ENCODE data around the gene PSPN.

The PSPN gene

DNA sequence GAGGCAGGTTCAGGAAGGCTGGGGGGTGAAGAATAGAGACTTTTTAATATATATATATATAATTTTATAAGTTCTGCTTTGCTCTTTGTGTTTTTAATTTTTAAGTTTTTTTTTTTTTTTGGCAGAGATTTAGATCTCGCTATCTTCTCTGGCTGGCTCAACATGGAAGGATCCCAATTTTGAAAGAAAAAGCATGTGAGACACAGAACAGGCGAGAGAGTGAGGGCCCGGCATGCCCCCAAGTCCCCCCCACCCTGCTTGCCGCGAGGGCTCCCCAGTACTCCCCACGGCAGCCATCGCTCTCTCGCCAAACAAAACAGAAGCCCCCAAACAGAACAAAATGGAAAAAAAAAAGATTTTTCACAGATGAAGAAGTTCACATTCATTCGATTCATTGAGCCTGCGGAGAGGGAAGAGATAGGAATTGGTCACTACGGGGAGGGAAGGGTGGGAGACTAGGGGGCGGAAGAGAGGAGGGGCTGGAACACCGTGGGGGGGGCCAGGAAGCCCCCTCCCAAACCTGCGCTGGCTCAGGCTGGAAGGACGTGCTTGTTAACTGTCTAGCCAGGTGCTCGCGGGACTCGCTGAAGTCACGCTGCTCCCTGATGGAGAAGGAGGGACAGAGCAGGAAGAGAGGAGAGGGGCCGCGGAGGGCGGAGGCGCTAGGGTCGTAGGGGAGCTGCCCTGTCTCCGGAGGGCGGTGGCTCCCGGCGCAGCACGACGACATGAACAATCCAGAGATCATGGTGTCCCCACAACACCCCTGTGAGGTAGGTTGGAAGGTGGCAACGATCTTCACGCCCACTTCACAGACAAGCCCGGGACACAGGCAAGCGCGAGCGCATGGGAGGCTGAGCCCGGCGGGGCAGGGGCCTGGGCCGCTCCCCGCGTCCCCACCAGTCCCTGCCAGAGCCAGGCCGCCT, 38.2 kb upstream of the PSPN start:
- no peak for DNase-seq (ENCODE audit: low read depth)
- no peak for TF ChIP-seq CTCF (conservative IDR thresholded peaks at IDR 0.05; ENCODE audit: control insufficient read depth, insufficient read depth, low read depth, low read length)
- no peak overlapping the region for H3K4me3 ChIP-seq (ENCODE audit: control insufficient read depth, low read depth, low read length)

DNA sequence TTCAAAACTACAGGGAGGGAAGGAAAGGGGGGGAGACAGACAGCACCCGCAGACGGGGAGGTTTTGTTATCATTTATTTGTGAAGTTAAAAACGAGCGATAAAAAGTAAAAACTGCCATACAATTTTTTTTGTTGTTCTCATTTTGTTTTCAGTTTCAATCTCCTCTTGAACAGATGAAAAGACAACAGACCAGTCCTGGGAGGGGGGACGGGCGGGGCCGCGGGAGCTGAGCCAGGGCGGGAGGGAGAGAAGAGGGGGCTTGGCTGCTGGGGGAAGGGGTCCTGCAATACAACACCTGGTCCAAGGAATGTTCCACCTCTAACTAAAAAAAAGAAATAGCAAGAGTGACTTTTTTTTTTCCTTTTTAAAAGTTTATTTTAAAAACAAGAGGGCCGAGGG, 37.6 kb upstream of the PSPN start:
- TF ChIP-seq CTCF (conservative IDR thresholded peaks at IDR 0.05; ENCODE audit: control insufficient read depth, insufficient read depth, low read depth, low read length): no peak
- DNase-seq (ENCODE audit: low read depth): no peak
- no peak overlapping the region for H3K4me3 ChIP-seq (ENCODE audit: control insufficient read depth, low read depth, low read length)

DNA sequence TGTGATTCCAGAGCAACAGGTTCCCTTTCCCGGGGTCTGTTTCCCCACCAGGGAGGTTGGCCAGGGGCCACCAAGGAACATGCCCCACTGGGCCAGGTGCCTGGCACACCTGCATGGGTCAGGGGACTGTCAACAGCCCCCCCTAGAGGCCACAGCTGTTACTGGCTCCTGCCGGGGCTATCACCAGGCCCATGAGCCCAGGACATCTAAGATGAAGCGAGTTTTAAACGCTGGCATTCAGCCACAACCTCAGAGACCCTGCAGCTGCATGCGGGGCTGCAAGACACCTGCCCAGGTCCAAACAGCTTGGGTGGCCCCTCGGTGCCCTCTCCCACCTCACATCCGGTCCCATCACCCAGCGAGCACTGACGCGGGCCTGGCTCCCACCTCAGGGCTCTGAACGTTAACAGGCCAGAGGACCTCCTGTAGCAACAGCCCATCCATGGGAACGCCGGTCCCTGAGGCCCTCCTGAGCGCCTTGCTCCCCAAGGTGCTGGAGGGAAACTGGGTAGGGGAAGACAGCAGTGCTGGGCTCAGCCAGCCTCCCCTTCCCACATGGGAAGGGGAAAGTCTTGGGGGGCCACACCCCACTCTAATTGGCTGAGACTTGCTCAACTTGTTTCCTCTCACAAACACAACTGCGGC, 36.8 kb upstream of the PSPN start:
- H3K4me3 ChIP-seq (ENCODE audit: control insufficient read depth, low read depth, low read length): no peak overlapping the region
- no peak for DNase-seq (ENCODE audit: low read depth)
- peak; percentile 55 for TF ChIP-seq CTCF (conservative IDR thresholded peaks at IDR 0.05; ENCODE audit: control insufficient read depth, insufficient read depth, low read depth, low read length)

DNA sequence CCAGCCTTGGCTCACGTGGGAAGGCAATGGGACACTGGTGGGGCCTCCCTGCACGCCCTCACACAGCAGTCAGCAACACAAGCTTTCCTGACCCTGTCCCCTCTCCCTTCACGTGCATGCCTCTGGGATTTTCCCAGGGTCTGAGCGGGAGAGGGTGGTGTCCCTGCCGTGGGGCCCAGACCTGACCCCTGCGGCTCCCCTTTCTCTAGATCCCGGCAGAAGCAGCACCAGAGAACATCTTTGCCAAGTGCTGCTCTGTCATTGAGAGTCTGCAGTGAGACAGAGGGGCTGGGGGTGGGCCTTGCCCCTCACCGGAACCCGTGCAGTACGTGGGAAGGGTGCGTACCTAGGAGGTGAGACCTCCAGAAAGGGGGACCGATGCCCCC, 36.3 kb upstream of the PSPN start:
- H3K4me3 ChIP-seq (ENCODE audit: control insufficient read depth, low read depth, low read length): no peak overlapping the region
- TF ChIP-seq CTCF (conservative IDR thresholded peaks at IDR 0.05; ENCODE audit: control insufficient read depth, insufficient read depth, low read depth, low read length): no peak
- DNase-seq (ENCODE audit: low read depth): no peak

GRCh38 chr19:6409346-6409745, 33.6 kb upstream of the PSPN start:
- no peak overlapping the region for H3K4me3 ChIP-seq (ENCODE audit: control insufficient read depth, low read depth, low read length)
- no peak for DNase-seq (ENCODE audit: low read depth)
- TF ChIP-seq CTCF (conservative IDR thresholded peaks at IDR 0.05; ENCODE audit: control insufficient read depth, insufficient read depth, low read depth, low read length): no peak

DNA sequence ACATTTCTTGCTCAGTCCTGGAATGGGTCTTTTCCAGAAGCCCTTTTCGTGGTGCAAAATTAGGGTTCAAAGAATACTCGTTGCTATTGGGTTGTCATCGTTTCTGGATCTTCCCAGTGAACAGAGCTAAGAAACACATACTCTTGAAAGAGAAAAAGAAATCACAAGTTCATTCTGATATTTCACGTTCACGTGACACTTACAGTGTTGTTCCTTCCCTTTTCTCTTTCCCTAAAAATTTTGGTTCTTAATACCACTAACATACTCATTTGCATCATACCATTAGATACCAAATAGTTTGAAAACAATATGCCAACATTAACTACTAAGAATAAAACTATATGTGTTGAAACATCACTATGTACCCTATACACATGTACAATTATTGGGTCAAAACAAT, 30.7 kb upstream of the PSPN start:
- TF ChIP-seq CTCF (conservative IDR thresholded peaks at IDR 0.05; ENCODE audit: control insufficient read depth, insufficient read depth, low read depth, low read length): no peak
- no peak overlapping the region for H3K4me3 ChIP-seq (ENCODE audit: control insufficient read depth, low read depth, low read length)
- no peak for DNase-seq (ENCODE audit: low read depth)

All from fibroblast of mammary gland (primary cell).